B cell (primary cell): ENCODE results near the gene MAD1L1. TPM values are rescaled to one million over a fixed set of nuclear protein-coding genes. Genes with fewer than 3 reads are reported as not detected.
A peak's percentile ranks its signal among the peaks of the same experiment; 100 is the strongest.

Experiments used
- ATAC-seq: fragments of 200-7000 bp; cut with Tn5 transposase; one replicate; pipeline ENCODE4 v1.10.0; 2021; ENCODE audit warnings: low read depth, mild to moderate bottlenecking, moderate number of reproducible peaks, moderate library complexity
- CTCF ChIA-PET: fragments of 350-600 bp; sonication (Branson Sonifier 250); formaldehyde crosslinking; loops from one replicate; lab custom pipeline; 2021; ENCODE audit warnings: antibody characterized with exemption, inconsistent platforms; lab: Charles Lee
- POLR2A ChIA-PET: fragments of 350-600 bp; sonication (Branson Sonifier 250); formaldehyde crosslinking; loops from one replicate; lab custom pipeline; 2021; ENCODE audit warnings: antibody characterized with exemption; lab: Charles Lee
- DNase-seq: peaks from one replicate; pipeline ENCODE4 v3.0.0; 2013
- H2AFZ ChIP-seq: 2 replicates; pipeline ENCODE4 v1.6.1; 2012; ENCODE audit warnings: mild to moderate bottlenecking, low read depth, low read length; ENCODE audit not compliant: insufficient read depth, poor library complexity, severe bottlenecking
- H3K27ac ChIP-seq, 2 donors: 1 replicate in 1 of 2; 2 replicates in 1 of 2; pipeline ENCODE4 v1.5.1; 2012 to 2013; ENCODE audit warnings: low read length in 2 of 2, mild to moderate bottlenecking in 2 of 2, moderate library complexity in 1 of 2
- H3K27me3 ChIP-seq, 4 experiments: fragments of 200-600 bp in 1 of 4; sonication (generic) in 1 of 4; replicated peaks in 1 of 4; 1 replicate in 2 of 4; 2 replicates in 2 of 4; pipeline versions ENCODE4 v1.6.1 to v1.7.0; 2013 to 2016; ENCODE audit warnings: low read length in 3 of 4, mild to moderate bottlenecking in 2 of 4, mixed read lengths in 1 of 4, moderate library complexity in 1 of 4; ENCODE audit not compliant: insufficient read depth in 4 of 4, control insufficient read depth in 3 of 4; ENCODE audit errors: control extremely low read depth in 1 of 4
- H3K36me3 ChIP-seq, 2 experiments: replicated peaks in 1 of 2; 1 replicate in 1 of 2; 2 replicates in 1 of 2; pipeline versions ENCODE4 v1.6.1 to v1.7.1; 2013; ENCODE audit warnings: low read length in 1 of 2; ENCODE audit not compliant: insufficient read depth in 2 of 2, control insufficient read depth in 1 of 2; ENCODE audit errors: control extremely low read depth in 1 of 2, extremely low read depth in 1 of 2
- H3K4me1 ChIP-seq, 2 donors: fragments of 200-600 bp in 1 of 2; sonication (generic) in 1 of 2; 1 replicate in 1 of 2; 2 replicates in 1 of 2; pipeline versions ENCODE4 v1.5.1 to v1.6.1; 2013 to 2017; ENCODE audit warnings: low read length in 2 of 2; ENCODE audit not compliant: control insufficient read depth in 2 of 2, insufficient read depth in 2 of 2
- H3K4me2 ChIP-seq: replicated peaks from 2 replicates; pipeline ENCODE3; 2012; ENCODE audit warnings: mild to moderate bottlenecking, low read depth, low read length; ENCODE audit not compliant: poor library complexity, severe bottlenecking
- H3K4me3 ChIP-seq, 5 experiments: fragments of 200-600 bp in 1 of 5; sonication (generic) in 1 of 5; 1 replicate in 3 of 5; 2 replicates in 2 of 5; pipeline versions ENCODE4 v1.5.1 to v1.7.0; 2011 to 2016; ENCODE audit warnings: low read length in 4 of 5, mild to moderate bottlenecking in 4 of 5, low read depth in 2 of 5, control low read depth in 1 of 5, moderate library complexity in 1 of 5; ENCODE audit not compliant: insufficient read depth in 1 of 5; ENCODE audit errors: control extremely low read depth in 1 of 5, extremely low read depth in 1 of 5
- H3K79me2 ChIP-seq: fragments of 200-600 bp; sonication (generic); one replicate; pipeline ENCODE4 v1.6.0; 2016; ENCODE audit warnings: low read length; ENCODE audit not compliant: control insufficient read depth, insufficient read depth
- H3K9ac ChIP-seq: fragments of 200-600 bp; sonication (generic); 2 replicates; pipeline ENCODE4 v1.6.1; 2017; ENCODE audit warnings: mild to moderate bottlenecking, low read length, moderate library complexity
- H3K9me3 ChIP-seq, 3 donors: one replicate each; pipeline versions ENCODE4 v1.6.1 to v1.7.1; 2013; ENCODE audit warnings: low read length in 2 of 3; ENCODE audit not compliant: control insufficient read depth in 2 of 3, insufficient read depth in 1 of 3; ENCODE audit errors: control extremely low read depth in 1 of 3
- H4K20me1 ChIP-seq: 2 replicates; pipeline ENCODE4 v1.6.0; 2012; ENCODE audit warnings: mild to moderate bottlenecking, low read length; ENCODE audit not compliant: insufficient read depth, control insufficient read depth, poor library complexity, severe bottlenecking
- H3K27ac Mint-ChIP-seq: one replicate; pipeline ENCODE4 v1.8.0; 2021; ENCODE audit warnings: mixed read lengths
- H3K27me3 Mint-ChIP-seq: one replicate; pipeline ENCODE4 v1.8.0; 2021; ENCODE audit warnings: mixed read lengths
- H3K4me1 Mint-ChIP-seq: one replicate; pipeline ENCODE4 v1.8.0; 2021; ENCODE audit warnings: mixed read lengths
- H3K4me3 Mint-ChIP-seq: one replicate; pipeline ENCODE4 v1.8.0; 2021; ENCODE audit warnings: mixed read lengths
- H3K9me3 Mint-ChIP-seq: one replicate; pipeline ENCODE4 v1.8.0; 2022; ENCODE audit warnings: mixed read lengths; ENCODE audit not compliant: insufficient read depth
- CTCF ChIP-seq: fragments of 200-600 bp; IDR thresholded peaks from one replicate; pipeline ENCODE4 v1.8.0; 2022; ENCODE audit warnings: antibody characterized with exemption, mild to moderate bottlenecking
- EZH2 ChIP-seq: IDR thresholded peaks from 2 replicates; pipeline ENCODE4 v1.6.1; 2012; ENCODE audit warnings: borderline replicate concordance, low read depth, mild to moderate bottlenecking, moderate library complexity, low read length; ENCODE audit not compliant: insufficient read depth, poor library complexity, severe bottlenecking
- WGBS: methylation state at CpG from one replicate; pipeline ENCODE4 v1.1.5; 2013; ENCODE audit warnings: missing lambda C conversion rate; ENCODE audit not compliant: insufficient coverage; 5-methylcytosine and 5-hydroxymethylcytosine counted together
- intact Hi-C: fragments of 100-400 bp; cut with micrococcal nuclease; formaldehyde crosslinking; loops from one replicate; pipeline ENCODE4 v1.10.0; 2022
- polyA plus RNA-seq: library from polyadenylated mRNA; depleted of rRNA; stranded (reverse); fragments of >200 nt; gene quantifications from 2 replicates; pipeline ENCODE4 v1.2.3, GENCODE V29; 2012
- total RNA-seq, 2 donors: library from RNA; stranded (reverse); fragments of 120-200 nt in 1 of 2; gene quantifications; 1 replicate in 1 of 2; 2 replicates in 1 of 2; pipeline versions ENCODE4 v1.2.3 to v1.2.4, GENCODE V29; 2013 to 2022

The MAD1L1 gene
- total and polyA plus RNA-seq, 2 donors (not counting 1 experiment from before 2014, with no cell fraction given): 86.7 to 110 TPM

- H3K79me2 ChIP-seq: no peaks in the 10 kb centered on the region
- H3K27ac Mint-ChIP-seq: no peak overlapping the region
- H3K4me1 ChIP-seq: peaks cover 7 to 10% of the 10 kb centered on the region in 2 donors
- intact Hi-C loops: no loop called here
- TF ChIP-seq CTCF (no peak), EZH2 (no peak)
- peaks cover 23% of the 10 kb centered on the region for H3K4me1 Mint-ChIP-seq
- ChIA-PET CTCF (no interaction called here), POLR2A (no interaction called here)
- no peak for ATAC-seq
- H3K9me3 ChIP-seq: peaks cover 0 to 9% (median 0%) of the 10 kb centered on the region in 3 donors
- no peak for DNase-seq
- H3K27me3 ChIP-seq: no peaks in the 10 kb centered on the region
- WGBS: 93% methylated on average over 10 of the region's 11 CpGs
- peaks cover 0 to 5% of the 10 kb centered on the region in 2 experiments for H3K36me3 ChIP-seq
- H3K27me3 Mint-ChIP-seq: no peaks in the 10 kb centered on the region
- no peak overlapping the region for H3K4me2 ChIP-seq
- no peaks in the 10 kb centered on the region for H4K20me1 ChIP-seq
- H3K4me3 ChIP-seq: no peak overlapping the region
- H3K27ac ChIP-seq: no peak overlapping the region
- no peaks in the 10 kb centered on the region for H3K9me3 Mint-ChIP-seq
- no peak overlapping the region for H3K9ac ChIP-seq
- H3K4me3 Mint-ChIP-seq: no peak overlapping the region
- H2AFZ ChIP-seq: no peak overlapping the region
These were observed 114.7 kb downstream of the MAD1L1 start for GRCh38 chr7:2118056-2118455.

GRCh38 chr7:2117646-2118045 lies 115.1 kb downstream of the MAD1L1 start:
- DNase-seq (no peak), ATAC-seq (no peak)
- Mint-ChIP-seq H3K27ac (peak overlapping the region; percentile 41), H3K4me3 (no peak overlapping the region), H3K9me3 (no peaks in the 10 kb centered on the region), H3K27me3 (no peaks in the 10 kb centered on the region), H3K4me1 (peaks cover 27% of the 10 kb centered on the region)
- WGBS: 91% methylated on average over 3 of the region's 4 CpGs
- no peak for TF ChIP-seq EZH2
- TF ChIP-seq CTCF: no peak
- no peak overlapping the region for H3K4me3 ChIP-seq
- H3K27me3 ChIP-seq: no peaks in the 10 kb centered on the region
- no peaks in the 10 kb centered on the region for H3K79me2 ChIP-seq
- H3K9me3 ChIP-seq: peaks cover 0 to 9% (median 0%) of the 10 kb centered on the region in 3 donors
- ChIA-PET POLR2A (no interaction called here), CTCF (no interaction called here)
- H3K4me1 ChIP-seq: peaks cover 11 to 14% of the 10 kb centered on the region in 2 donors
- no peaks in the 10 kb centered on the region for H4K20me1 ChIP-seq
- no peak overlapping the region for H3K27ac ChIP-seq
- peaks cover 0 to 5% of the 10 kb centered on the region in 2 experiments for H3K36me3 ChIP-seq
- H3K4me2 ChIP-seq: no peak overlapping the region
- no peak overlapping the region for H3K9ac ChIP-seq
- H2AFZ ChIP-seq: no peak overlapping the region
- intact Hi-C loops: no loop called here
